Glutamatergic neuron (in vitro differentiated cells): ENCODE measurements around the gene ZDHHC3. TPM values are rescaled to one million over a fixed set of nuclear protein-coding genes. Genes with fewer than 3 reads are reported as not detected.

Source experiments
- DNase-seq: peaks from one replicate; pipeline ENCODE4 v3.0.0; 2022
- H3K27ac Mint-ChIP-seq: one replicate; pipeline ENCODE4 v1.8.0; 2020; ENCODE audit warnings: mild to moderate bottlenecking, mixed read lengths, inconsistent platforms; ENCODE audit not compliant: unreplicated experiment
- H3K27me3 Mint-ChIP-seq: one replicate; pipeline ENCODE4 v1.8.0; 2020; ENCODE audit warnings: mild to moderate bottlenecking, moderate library complexity, mixed read lengths, inconsistent platforms; ENCODE audit not compliant: unreplicated experiment
- H3K36me3 Mint-ChIP-seq: one replicate; pipeline ENCODE4 v1.8.0; 2020; ENCODE audit warnings: mild to moderate bottlenecking, mixed read lengths, inconsistent platforms; ENCODE audit not compliant: unreplicated experiment
- H3K4me1 Mint-ChIP-seq: one replicate; pipeline ENCODE4 v1.8.0; 2020; ENCODE audit warnings: mild to moderate bottlenecking, low read depth, mixed read lengths, inconsistent platforms; ENCODE audit not compliant: unreplicated experiment
- H3K4me3 Mint-ChIP-seq: one replicate; pipeline ENCODE4 v1.8.0; 2020; ENCODE audit warnings: mild to moderate bottlenecking, mixed read lengths, inconsistent platforms; ENCODE audit not compliant: unreplicated experiment
- H3K9me3 Mint-ChIP-seq: one replicate; pipeline ENCODE4 v1.8.0; 2020; ENCODE audit warnings: mild to moderate bottlenecking, moderate library complexity, mixed read lengths, inconsistent platforms; ENCODE audit not compliant: unreplicated experiment
- CTCF ChIP-seq: fragments of 200-600 bp; sonication (generic); IDR thresholded peaks from one replicate; pipeline ENCODE4 v1.5.0; 2021; ENCODE audit not compliant: partially characterized antibody, unreplicated experiment
- total RNA-seq: library from RNA; stranded (reverse); fragmentation: NEBNext Ultra II Directional; extraction: Animal tissue kit (Norgen Biotek cat#: 25700); gene quantifications from one replicate; pipeline ENCODE4 v1.2.1, GENCODE V29; 2021; ENCODE audit not compliant: unreplicated experiment

ZDHHC3 gene
- total RNA-seq, 1 donor from 2014 or later = 52.4 TPM

DNA sequence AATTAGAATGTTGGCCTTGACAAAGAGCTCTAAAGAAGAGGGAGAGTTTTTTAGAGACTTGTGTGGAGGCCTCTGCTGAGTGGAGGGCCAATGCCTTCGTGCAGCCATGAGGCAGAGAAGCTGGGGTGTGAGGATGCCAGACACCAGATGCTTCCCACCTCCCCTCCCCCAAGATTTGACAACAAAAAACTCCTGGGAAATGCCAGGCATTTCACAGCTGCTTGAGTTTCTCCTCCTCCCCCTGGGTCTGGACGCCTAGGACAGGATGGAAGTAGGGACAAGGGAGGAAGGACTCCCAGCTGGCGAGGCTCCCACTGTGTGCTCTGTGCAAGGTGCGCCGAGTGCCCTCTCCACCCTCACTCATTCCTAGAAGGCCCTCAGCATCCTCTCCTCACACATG is 81.5 kb downstream of the ZDHHC3 start:
- Mint-ChIP-seq H3K4me3 (no peak overlapping the region), H3K27ac (no peak overlapping the region), H3K36me3 (no peaks in the 10 kb centered on the region)

GRCh38 chr3:44893097-44893496 is 82.9 kb downstream of the ZDHHC3 start:
- no peak for TF ChIP-seq CTCF
- Mint-ChIP-seq H3K4me1 (no peaks in the 10 kb centered on the region), H3K4me3 (no peak overlapping the region), H3K27ac (no peak overlapping the region), H3K9me3 (peaks cover 4% of the 10 kb centered on the region), H3K36me3 (no peaks in the 10 kb centered on the region), H3K27me3 (no peaks in the 10 kb centered on the region)
- DNase-seq = no peak

More for the DNA sequence above, 81.5 kb downstream of the ZDHHC3 start:
- Mint-ChIP-seq H3K27me3 (no peaks in the 10 kb centered on the region), H3K4me1 (no peaks in the 10 kb centered on the region), H3K9me3 (peaks cover 4% of the 10 kb centered on the region)
- no peak for DNase-seq
- TF ChIP-seq CTCF = no peak

- Mint-ChIP-seq H3K4me1 (no peaks in the 10 kb centered on the region), H3K27ac (no peak overlapping the region), H3K9me3 (peaks cover 4% of the 10 kb centered on the region), H3K4me3 (no peak overlapping the region), H3K36me3 (no peaks in the 10 kb centered on the region), H3K27me3 (no peaks in the 10 kb centered on the region)
- DNase-seq = no peak
- TF ChIP-seq CTCF = no peak
Observed at GRCh38 chr3:44892689-44893088, 83.3 kb downstream of the ZDHHC3 start.

DNA sequence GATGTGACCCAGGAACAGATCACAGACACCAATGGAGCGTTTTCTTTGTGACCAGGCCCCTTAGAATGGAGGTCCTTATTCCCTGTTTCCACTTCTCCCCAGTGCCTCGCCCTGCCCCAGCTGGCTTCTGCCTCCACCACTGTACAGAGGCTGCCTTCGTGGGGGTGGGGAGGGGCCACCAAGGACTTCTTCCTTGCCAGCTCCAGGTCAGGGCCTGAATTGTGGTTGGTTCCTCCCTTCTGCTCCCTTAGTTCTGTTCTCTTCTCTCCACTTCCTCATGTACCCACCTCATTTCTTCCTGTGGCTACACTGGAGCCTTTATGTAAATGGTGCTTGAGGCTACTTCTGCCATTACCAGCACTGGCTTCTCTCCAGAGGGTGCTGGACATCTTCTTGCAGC is 85.1 kb downstream of the ZDHHC3 start:
- H3K27me3 Mint-ChIP-seq = no peaks in the 10 kb centered on the region
- DNase-seq = no peak
- H3K4me3 Mint-ChIP-seq = no peak overlapping the region
- peaks cover 4% of the 10 kb centered on the region for H3K9me3 Mint-ChIP-seq
- TF ChIP-seq CTCF = no peak
- H3K27ac Mint-ChIP-seq = no peak overlapping the region
- no peaks in the 10 kb centered on the region for H3K36me3 Mint-ChIP-seq
- no peaks in the 10 kb centered on the region for H3K4me1 Mint-ChIP-seq

- no peak for DNase-seq
- Mint-ChIP-seq H3K36me3 (no peaks in the 10 kb centered on the region), H3K4me1 (no peaks in the 10 kb centered on the region), H3K27ac (no peak overlapping the region), H3K9me3 (peaks cover 4% of the 10 kb centered on the region), H3K4me3 (no peak overlapping the region), H3K27me3 (no peaks in the 10 kb centered on the region)
- TF ChIP-seq CTCF = no peak
Observed at GRCh38 chr3:44890258-44890657, 85.7 kb downstream of the ZDHHC3 start.
